ENCODE results near the gene FBXO42. TPM values are rescaled to one million over a fixed set of nuclear protein-coding genes. Genes with fewer than 3 reads are reported as not detected.

FBXO42 gene
- total and polyA plus RNA-seq, 2 of the 13 experiments (the other 11 are each of a cell fraction or from before 2014, with no cell fraction given), result 7.6 to 17.5 TPM

GRCh38 chr1:16367258-16367967 is 15.1 kb upstream of the FBXO42 start (continued):
- peak; percentile 75; the same call in 1 of the 2 replicates for TF ChIP-seq ELF4 (CRISPR knock-in tag; IDR thresholded peaks at IDR 0.05; ENCODE audit: borderline replicate concordance)
- TF ChIP-seq HOXA9 (CRISPR knock-in tag; IDR thresholded peaks at IDR 0.05; ENCODE audit: borderline replicate concordance), result no peak
- no peak for TF ChIP-seq ZNF619 (CRISPR knock-in tag; IDR thresholded peaks at IDR 0.05)
- TF ChIP-seq CERS6 (CRISPR knock-in tag; IDR thresholded peaks at IDR 0.05), result no peak
- TF ChIP-seq THAP8 (CRISPR knock-in tag; IDR thresholded peaks at IDR 0.05; ENCODE audit: borderline replicate concordance), result 0 out of 2 replicates have a peak, but pooled peaks have one; percentile 19
- TF ChIP-seq PTBP1 (IDR thresholded peaks at IDR 0.05; ENCODE audit: low read depth, low read length, poor library complexity, severe bottlenecking), result no peak
- no peak for TF ChIP-seq ZNF644 (CRISPR knock-in tag; IDR thresholded peaks at IDR 0.05; ENCODE audit: low read depth)
- TF ChIP-seq RNF2 (conservative IDR thresholded peaks at IDR 0.05; ENCODE audit: low read depth), result no peak
- TF ChIP-seq ZSCAN22 (CRISPR knock-in tag; IDR thresholded peaks at IDR 0.05), result no peak
- no peak for TF ChIP-seq ZNF674 (CRISPR knock-in tag; IDR thresholded peaks at IDR 0.05; ENCODE audit: low read depth)
- TF ChIP-seq NFYC (CRISPR knock-in tag; IDR thresholded peaks at IDR 0.05), result no peak
- no peak for TF ChIP-seq ZNF709 (CRISPR knock-in tag; IDR thresholded peaks at IDR 0.05)
- no peak for TF ChIP-seq ZNF251 (CRISPR knock-in tag; IDR thresholded peaks at IDR 0.05)
- no peak; the same call in 1 of the 2 replicates for TF ChIP-seq ZBTB21 (CRISPR knock-in tag; IDR thresholded peaks at IDR 0.05)
- TF ChIP-seq ZFP36L2 (CRISPR knock-in tag; IDR thresholded peaks at IDR 0.05), result no peak
- no peak for TF ChIP-seq FOXM1 (CRISPR knock-in tag; IDR thresholded peaks at IDR 0.05)
- TF ChIP-seq ZNF724P (CRISPR knock-in tag; IDR thresholded peaks at IDR 0.05; ENCODE audit: borderline replicate concordance), result no peak
- TF ChIP-seq ZBTB4 (CRISPR knock-in tag; IDR thresholded peaks at IDR 0.05; ENCODE audit: borderline replicate concordance), result no peak
- peak; percentile 66; the same call in 1 of the 2 replicates for TF ChIP-seq ZNF264 (CRISPR knock-in tag; IDR thresholded peaks at IDR 0.05)
- TF ChIP-seq ZNF841 (CRISPR knock-in tag; IDR thresholded peaks at IDR 0.05; ENCODE audit: borderline replicate concordance), result no peak
- 0 out of 2 replicates have a peak, but pooled peaks have one; percentile 20 for TF ChIP-seq MTERF4 (CRISPR knock-in tag; IDR thresholded peaks at IDR 0.05)
- peak; percentile 59 for TF ChIP-seq AGO2 (optimal IDR thresholded peaks at IDR 0.05; ENCODE audit: low read depth, low read length)
- TF ChIP-seq ZNF816 (CRISPR knock-in tag; IDR thresholded peaks at IDR 0.05; ENCODE audit: borderline replicate concordance), result peak; percentile 75; the same call in 1 of the 2 replicates
